Measurements from ENCODE around the gene NMRAL1. TPM values are rescaled to one million over a fixed set of nuclear protein-coding genes. Genes with fewer than 3 reads are reported as not detected.

Gene NMRAL1
- total and polyA plus RNA-seq, 2 donors (not counting 1 experiment from before 2014, with no cell fraction given) = 48.6 to 68.8 TPM

GRCh38 chr16:4431023-4431422, 43.4 kb downstream of the NMRAL1 start:
- H3K79me2 ChIP-seq (ENCODE audit: control insufficient read depth, insufficient read depth, low read length) = peaks cover 89% of the 10 kb centered on the region
- no peak overlapping the region for H3K27ac ChIP-seq (ENCODE audit: low read length in 2 of 2)
- no peak overlapping the region for H2AFZ ChIP-seq (ENCODE audit: insufficient read depth, low read depth, low read length, poor library complexity, severe bottlenecking)
- ATAC-seq (ENCODE audit: low read depth) (no peak), DNase-seq (no peak)
- Mint-ChIP-seq H3K27me3 (no peaks in the 10 kb centered on the region), H3K4me3 (no peak overlapping the region), H3K9me3 (ENCODE audit: insufficient read depth) (no peaks in the 10 kb centered on the region), H3K4me1 (peaks cover 14% of the 10 kb centered on the region), H3K27ac (no peak overlapping the region)
- H3K27me3 ChIP-seq (replicated peaks in 1 of 4; ENCODE audit: control extremely low read depth in 1 of 4, control insufficient read depth in 3 of 4, insufficient read depth in 4 of 4, low read length in 3 of 4) = no peaks in the 10 kb centered on the region
- H3K4me2 ChIP-seq (replicated peaks; ENCODE audit: low read depth, low read length, poor library complexity, severe bottlenecking) = no peak overlapping the region
- H4K20me1 ChIP-seq (ENCODE audit: control insufficient read depth, insufficient read depth, low read length, poor library complexity, severe bottlenecking) = peaks cover 3% of the 10 kb centered on the region
- WGBS (ENCODE audit: insufficient coverage) = 93% methylated on average over 5 of the region's 9 CpGs
- peaks cover 10 to 14% of the 10 kb centered on the region in 2 donors for H3K4me1 ChIP-seq (ENCODE audit: control insufficient read depth in 2 of 2, insufficient read depth in 2 of 2, low read length in 2 of 2)
- H3K4me3 ChIP-seq (ENCODE audit: control extremely low read depth in 1 of 5, extremely low read depth in 1 of 5, insufficient read depth in 1 of 5, low read depth in 2 of 5, low read length in 4 of 5) = no peak overlapping the region
- H3K36me3 ChIP-seq (replicated peaks in 1 of 2; ENCODE audit: control extremely low read depth in 1 of 2, control insufficient read depth in 1 of 2, extremely low read depth in 1 of 2, insufficient read depth in 2 of 2, low read length in 1 of 2) = peaks cover 12 to 30% of the 10 kb centered on the region in 2 experiments
- H3K9ac ChIP-seq (ENCODE audit: low read length) = no peak overlapping the region
- intact Hi-C loops (cut with micrococcal nuclease) = no loop called here
- H3K9me3 ChIP-seq (ENCODE audit: control extremely low read depth in 1 of 3, control insufficient read depth in 2 of 3, insufficient read depth in 1 of 3, low read length in 2 of 3) = no peaks in the 10 kb centered on the region
- ChIA-PET POLR2A (no interaction called here), CTCF (no interaction called here)
- TF ChIP-seq CTCF (IDR thresholded peaks at IDR 0.05) = no peak
- no peak for TF ChIP-seq EZH2 (IDR thresholded peaks at IDR 0.05; ENCODE audit: borderline replicate concordance, insufficient read depth, low read depth, low read length, poor library complexity, severe bottlenecking)

GRCh38 chr16:4428500-4428899, 45.9 kb downstream of the NMRAL1 start:
- TF ChIP-seq EZH2 (IDR thresholded peaks at IDR 0.05; ENCODE audit: borderline replicate concordance, insufficient read depth, low read depth, low read length, poor library complexity, severe bottlenecking) = no peak
- TF ChIP-seq CTCF (IDR thresholded peaks at IDR 0.05) = no peak
- ATAC-seq (ENCODE audit: low read depth) (no peak), DNase-seq (no peak)
- no peaks in the 10 kb centered on the region for H3K9me3 ChIP-seq (ENCODE audit: control extremely low read depth in 1 of 3, control insufficient read depth in 2 of 3, insufficient read depth in 1 of 3, low read length in 2 of 3)
- H2AFZ ChIP-seq (ENCODE audit: insufficient read depth, low read depth, low read length, poor library complexity, severe bottlenecking) = no peak overlapping the region
- H3K4me2 ChIP-seq (replicated peaks; ENCODE audit: low read depth, low read length, poor library complexity, severe bottlenecking) = no peak overlapping the region
- peaks cover 4 to 15% of the 10 kb centered on the region in 2 experiments for H3K36me3 ChIP-seq (replicated peaks in 1 of 2; ENCODE audit: control extremely low read depth in 1 of 2, control insufficient read depth in 1 of 2, extremely low read depth in 1 of 2, insufficient read depth in 2 of 2, low read length in 1 of 2)
- intact Hi-C loops (cut with micrococcal nuclease) = no loop called here
- H3K4me1 Mint-ChIP-seq = peaks cover 25% of the 10 kb centered on the region
- no peaks in the 10 kb centered on the region for H3K9me3 Mint-ChIP-seq (ENCODE audit: insufficient read depth)
- H3K27me3 Mint-ChIP-seq = no peaks in the 10 kb centered on the region
- 91% methylated on average over 6 of the region's 7 CpGs for WGBS (ENCODE audit: insufficient coverage)
- H3K4me1 ChIP-seq (ENCODE audit: control insufficient read depth in 2 of 2, insufficient read depth in 2 of 2, low read length in 2 of 2) = peaks cover 14 to 20% of the 10 kb centered on the region in 2 donors
- no peak overlapping the region for H3K4me3 ChIP-seq (ENCODE audit: control extremely low read depth in 1 of 5, extremely low read depth in 1 of 5, insufficient read depth in 1 of 5, low read depth in 2 of 5, low read length in 4 of 5)
- no peak overlapping the region for H3K4me3 Mint-ChIP-seq
- ChIA-PET POLR2A (no interaction called here), CTCF (interaction anchor here (0.6 to 1.1 kb wide), 3 partner anchors 24 to 120 kb away, joined by 4 to 5 read pairs (median 4); no protein-coding TSS in a partner anchor)
- peaks cover 74% of the 10 kb centered on the region for H3K79me2 ChIP-seq (ENCODE audit: control insufficient read depth, insufficient read depth, low read length)
- H3K27ac Mint-ChIP-seq = no peak overlapping the region
- no peak overlapping the region for H3K9ac ChIP-seq (ENCODE audit: low read length)
- no peaks in the 10 kb centered on the region for H3K27me3 ChIP-seq (replicated peaks in 1 of 4; ENCODE audit: control extremely low read depth in 1 of 4, control insufficient read depth in 3 of 4, insufficient read depth in 4 of 4, low read length in 3 of 4)
- peaks cover 3% of the 10 kb centered on the region for H4K20me1 ChIP-seq (ENCODE audit: control insufficient read depth, insufficient read depth, low read length, poor library complexity, severe bottlenecking)
- H3K27ac ChIP-seq (ENCODE audit: low read length in 2 of 2) = no peak overlapping the region

Measured in B cell (primary cell).